Stimulated activated CD4-positive, alpha-beta T cell treated with anti-CD3 and anti-CD28 coated beads, Interleukin-4, amount 100 ng/mL, for 48 hours (primary cell): Measurements from ENCODE around the gene ZNF792.
"Not testable (repeated sequence)": the region's sequence is repeated elsewhere in the genome, so short reads cannot be mapped to it uniquely, and the experiment has no call there.

Source experiments
- DNase-seq, 2 donors: peaks; one replicate each; pipeline ENCODE4 v3.0.0-alpha.2; 2020; ENCODE audit warnings: low read depth in 2 of 2

ZNF792 gene

DNA sequence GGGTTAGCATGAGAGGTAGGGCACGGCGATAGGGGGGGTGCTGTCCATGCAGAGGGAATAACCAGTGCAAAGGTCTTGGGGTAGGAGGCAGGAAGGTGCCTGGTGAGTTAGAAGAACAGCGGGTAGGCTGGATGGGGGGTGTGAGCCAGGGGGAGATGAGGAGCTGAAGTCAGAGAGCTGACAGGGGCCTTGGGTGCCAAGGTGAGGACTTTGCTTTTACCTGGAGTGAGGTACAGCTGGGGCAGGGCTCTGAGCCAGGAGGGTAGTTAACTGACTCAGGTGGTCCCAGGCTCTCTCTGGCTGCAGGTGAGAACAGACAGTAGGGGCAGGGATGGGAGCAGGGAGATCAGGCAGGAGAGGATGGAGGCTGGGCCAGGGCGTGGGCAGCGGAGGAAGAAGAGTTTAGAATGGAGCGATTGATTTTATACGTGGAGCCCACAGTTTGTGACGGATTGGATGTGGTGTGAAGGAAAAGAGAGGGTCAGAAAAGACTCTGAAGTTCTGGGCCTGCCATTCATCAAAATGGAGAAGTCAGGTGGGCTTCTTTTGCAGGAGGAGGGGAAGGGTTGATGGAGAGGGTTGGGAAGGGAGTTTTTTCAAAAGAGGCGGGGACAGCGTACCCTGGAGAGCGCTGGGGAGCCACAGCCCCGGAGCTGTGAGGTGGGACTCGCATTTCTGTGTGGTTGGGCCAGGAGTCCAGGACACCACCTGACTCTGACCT is 34.9 kb upstream of the ZNF792 start:
- no peak for DNase-seq

DNA sequence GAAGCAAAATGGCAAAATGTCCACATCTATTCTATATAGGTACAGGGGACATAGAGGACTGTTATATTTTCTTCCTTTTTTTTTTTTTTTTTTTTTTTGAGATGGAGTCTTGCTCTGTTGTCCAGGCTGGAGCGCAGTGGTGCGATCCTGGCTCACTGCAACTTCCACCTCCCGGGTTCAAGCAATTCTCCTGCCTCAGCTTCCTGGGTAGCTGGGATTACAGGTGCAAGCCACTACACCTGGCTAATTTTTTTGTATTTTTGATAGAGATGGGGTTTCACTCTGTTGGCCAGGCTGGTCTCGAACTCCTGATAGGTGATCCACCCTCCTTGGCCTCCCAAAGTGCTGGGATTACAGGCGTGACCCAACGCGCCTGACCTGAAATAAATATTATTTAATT is 34.2 kb upstream of the ZNF792 start:
- not testable (repeated sequence) for DNase-seq

GRCh38 chr19:34997071-34997617 is 33.1 kb upstream of the ZNF792 start:
- no peak for DNase-seq

- no peak for DNase-seq
Measured at GRCh38 chr19:34995551-34995950, 31.5 kb upstream of the ZNF792 start.

GRCh38 chr19:34994643-34995541 is 30.9 kb upstream of the ZNF792 start:
- no peak for DNase-seq

DNA sequence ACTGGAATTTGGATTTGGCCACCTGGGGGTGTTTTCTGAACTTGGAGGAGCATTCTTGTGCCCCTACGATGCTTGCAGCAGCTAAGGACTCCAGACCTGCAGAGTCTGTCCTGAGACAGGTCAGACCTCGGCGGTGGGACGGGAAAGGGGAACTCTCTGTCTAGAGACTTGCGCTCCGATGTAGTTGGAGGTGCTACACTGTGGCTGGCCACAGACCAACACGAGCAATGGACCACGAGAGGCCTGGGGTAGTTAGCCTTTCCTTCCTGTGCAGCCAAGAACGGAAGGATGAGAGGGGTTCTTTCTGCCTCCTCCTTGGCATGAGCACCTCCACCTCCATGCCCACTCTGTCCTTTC is 30.2 kb upstream of the ZNF792 start:
- DNase-seq: no peak

DNA sequence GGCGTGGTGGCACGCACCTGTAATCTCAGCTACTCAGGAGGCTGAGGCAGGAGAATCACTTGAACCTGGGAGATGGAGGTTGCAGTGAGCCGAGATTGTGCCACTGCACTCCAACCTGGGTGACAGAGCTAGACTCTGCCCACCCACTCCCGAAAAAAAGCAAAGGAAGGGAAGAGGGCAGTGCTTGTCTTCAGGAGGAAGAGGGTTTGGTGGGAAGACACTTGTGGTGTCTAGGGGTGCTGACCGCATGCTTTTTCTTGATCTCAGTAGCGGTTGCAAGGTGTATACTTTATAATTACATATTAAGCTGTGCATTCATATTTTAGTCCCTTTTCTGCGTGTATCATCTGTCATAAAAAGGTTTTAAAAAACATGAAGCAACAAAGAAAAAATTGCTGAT is 28.6 kb upstream of the ZNF792 start:
- not testable (repeated sequence) for DNase-seq

GRCh38 chr19:34991542-34992333 is 27.7 kb upstream of the ZNF792 start:
- no peak for DNase-seq

DNA sequence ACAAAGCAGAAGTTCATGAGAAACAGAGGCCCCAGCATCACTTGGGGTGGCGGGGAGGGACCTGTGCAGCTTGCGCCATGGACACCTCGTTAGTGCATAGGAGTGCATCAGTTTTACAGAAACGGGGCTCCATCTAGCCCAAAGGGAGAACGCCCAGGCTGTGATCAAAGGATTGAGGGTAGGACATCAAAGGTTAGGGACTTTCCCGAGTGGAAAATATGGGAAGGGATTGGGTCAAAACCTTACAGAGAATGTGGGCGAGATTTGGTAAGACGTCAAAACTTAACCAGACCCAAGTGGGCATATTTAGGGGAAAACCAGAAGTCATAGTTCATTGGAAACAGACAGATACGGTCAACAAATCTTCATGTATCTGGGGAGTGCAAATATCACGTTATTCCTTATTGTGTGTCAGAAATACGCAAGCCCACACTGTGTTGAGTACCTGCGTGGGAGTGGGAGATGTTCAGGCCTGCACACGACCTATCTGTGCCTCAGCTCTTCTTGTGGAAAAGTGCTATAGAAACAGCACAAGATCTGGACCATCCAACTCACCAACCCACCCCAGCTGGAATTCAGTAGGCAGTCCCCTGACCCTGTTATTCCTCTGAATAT is 26.7 kb upstream of the ZNF792 start:
- peak; percentile 49 to 64 for DNase-seq

DNA sequence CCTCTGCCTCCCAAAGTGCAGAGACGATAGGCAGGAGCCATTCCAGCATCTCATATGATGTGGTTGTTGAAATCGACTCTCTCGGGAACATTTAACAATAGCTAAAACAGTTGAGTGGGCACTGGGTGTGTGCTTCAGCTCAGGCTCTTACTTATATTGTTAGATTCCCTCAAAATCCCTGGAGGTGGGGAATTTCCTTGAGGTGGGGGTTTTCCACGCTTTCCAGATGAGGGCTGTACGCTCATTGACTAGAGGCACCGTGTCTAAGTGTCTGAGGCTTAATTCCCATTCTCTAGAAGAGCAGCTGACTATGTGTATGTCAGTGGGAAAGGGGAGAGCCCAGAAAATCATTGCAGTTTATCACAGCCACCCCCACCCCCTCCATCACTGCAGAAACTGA is 25.3 kb upstream of the ZNF792 start:
- DNase-seq: no peak

DNA sequence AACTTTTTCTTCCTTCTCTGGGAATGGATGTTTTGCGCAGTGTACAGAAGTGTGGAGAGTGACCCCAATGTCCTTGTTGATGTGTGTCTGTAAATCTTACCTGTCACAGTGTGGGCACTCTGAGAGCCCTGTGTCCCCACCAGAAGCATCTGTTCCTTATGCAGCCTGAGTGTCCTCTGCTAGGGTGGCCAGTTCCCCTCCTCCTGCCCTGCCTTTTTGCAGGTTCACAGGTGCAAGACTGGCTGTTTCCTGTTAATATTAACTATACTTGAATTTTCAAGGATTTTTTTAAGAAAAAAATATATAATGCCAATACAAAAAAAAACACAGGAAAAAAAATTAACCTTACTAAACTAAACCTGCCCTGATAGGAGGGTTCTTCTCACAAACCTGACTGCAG is 24.1 kb upstream of the ZNF792 start:
- DNase-seq: no peak

- no peak for DNase-seq
Measured at GRCh38 chr19:34985249-34986022, 21.4 kb upstream of the ZNF792 start.

- no peak for DNase-seq
Measured at GRCh38 chr19:34984287-34984686, 20.3 kb upstream of the ZNF792 start.

- no peak for DNase-seq
Measured at GRCh38 chr19:34983786-34984185, 19.8 kb upstream of the ZNF792 start.

DNA sequence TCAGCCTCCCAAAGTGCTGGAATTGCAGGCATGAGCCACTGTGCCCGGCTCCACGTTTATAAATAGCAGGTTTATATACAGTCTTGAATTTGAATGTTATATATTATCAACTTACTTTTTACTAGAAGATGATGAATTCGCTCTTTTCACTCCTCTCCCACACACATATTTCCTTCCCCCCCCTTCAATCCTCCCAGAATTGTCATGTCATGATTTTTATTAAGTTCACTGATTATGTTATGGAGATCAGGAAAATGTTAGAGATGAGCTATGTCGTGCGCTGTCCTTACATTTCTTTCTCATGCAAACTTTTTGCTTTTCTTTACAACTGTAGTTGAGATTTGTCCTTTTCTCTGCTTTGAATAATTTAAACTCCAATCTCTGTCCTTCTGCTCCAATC is 18.2 kb upstream of the ZNF792 start:
- no peak for DNase-seq

GRCh38 chr19:34979819-34980640 is 16.0 kb upstream of the ZNF792 start:
- DNase-seq: no peak

DNA sequence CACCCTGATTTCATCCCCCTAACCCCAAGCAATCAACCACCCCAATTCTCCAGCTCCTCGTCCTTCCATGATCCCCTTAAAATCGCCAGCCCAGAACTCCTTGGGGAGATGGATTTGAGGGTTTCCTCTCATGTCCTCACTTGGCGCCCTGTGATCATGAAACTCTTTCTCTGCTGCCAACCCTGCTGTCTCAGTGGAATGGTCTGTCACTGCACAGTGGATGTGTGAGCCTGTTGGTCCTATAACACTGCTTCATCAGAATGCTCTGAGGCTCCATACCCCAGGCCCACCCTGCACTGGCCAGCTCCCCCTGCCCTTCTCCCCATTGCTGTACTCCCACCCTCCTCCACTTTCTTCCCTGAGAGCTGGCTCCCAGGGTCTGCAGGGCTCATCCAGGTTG is 12.6 kb upstream of the ZNF792 start:
- no peak for DNase-seq

- DNase-seq: no peak
Measured at GRCh38 chr19:34975056-34975455, 11.0 kb upstream of the ZNF792 start.

DNA sequence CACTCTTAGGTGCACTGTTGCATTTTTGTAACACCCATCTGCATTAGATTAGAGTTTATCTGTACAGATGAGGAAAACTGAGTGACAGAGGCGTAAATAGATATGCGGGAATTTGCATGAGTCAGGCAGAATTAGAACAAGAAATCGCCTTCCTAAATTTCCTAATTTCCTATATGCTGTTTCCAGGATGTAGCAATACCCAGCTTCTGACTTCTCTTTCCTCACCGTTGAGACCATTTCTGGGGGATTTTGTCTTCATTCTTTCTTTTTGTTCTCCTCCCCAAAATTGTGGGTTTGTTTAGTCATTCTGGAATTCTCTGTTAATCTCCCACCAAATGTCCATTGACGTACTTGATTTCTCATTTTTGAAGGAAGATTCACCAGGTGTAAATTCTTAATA is 10.6 kb upstream of the ZNF792 start:
- no peak for DNase-seq

GRCh38 chr19:34972163-34972705 is 8.2 kb upstream of the ZNF792 start:
- DNase-seq: no peak
